ENCODE measurements around the gene KLHL29. TPM values are rescaled to one million over a fixed set of nuclear protein-coding genes. Genes with fewer than 3 reads are reported as not detected.

The KLHL29 gene
- total RNA-seq, 2 experiments from 2014 or later: 0.10 to 0.33 TPM

DNA sequence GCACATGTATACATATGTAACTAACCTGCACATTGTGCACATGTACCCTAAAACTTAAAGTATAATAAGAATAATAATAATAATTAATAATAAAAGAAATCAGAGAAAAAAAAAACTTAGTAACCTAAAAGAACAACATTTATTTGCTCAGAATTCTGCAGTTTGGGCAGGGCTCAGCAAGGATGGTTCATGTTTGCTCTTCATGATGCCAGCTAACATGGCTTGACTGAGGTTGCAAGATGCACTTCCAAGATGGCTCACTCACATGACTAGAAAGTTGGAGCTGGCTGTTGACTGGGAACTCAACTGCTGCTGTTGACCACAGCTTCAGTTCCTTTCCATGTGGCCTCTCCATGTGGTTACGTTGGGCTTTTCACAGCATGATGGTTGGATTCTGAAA lies 56.4 kb downstream of the KLHL29 start:
- ChIA-PET CTCF (no interaction called here), POLR2A (no interaction called here)
- Mint-ChIP-seq H3K4me1 (peaks cover 3% of the 10 kb centered on the region), H3K27me3 (peaks cover 31% of the 10 kb centered on the region), H3K4me3 (no peak overlapping the region), H3K9me3 (no peaks in the 10 kb centered on the region), H3K36me3 (ENCODE audit: low read depth) (no peaks in the 10 kb centered on the region), H3K27ac (no peak overlapping the region)
- no peak for DNase-seq

DNA sequence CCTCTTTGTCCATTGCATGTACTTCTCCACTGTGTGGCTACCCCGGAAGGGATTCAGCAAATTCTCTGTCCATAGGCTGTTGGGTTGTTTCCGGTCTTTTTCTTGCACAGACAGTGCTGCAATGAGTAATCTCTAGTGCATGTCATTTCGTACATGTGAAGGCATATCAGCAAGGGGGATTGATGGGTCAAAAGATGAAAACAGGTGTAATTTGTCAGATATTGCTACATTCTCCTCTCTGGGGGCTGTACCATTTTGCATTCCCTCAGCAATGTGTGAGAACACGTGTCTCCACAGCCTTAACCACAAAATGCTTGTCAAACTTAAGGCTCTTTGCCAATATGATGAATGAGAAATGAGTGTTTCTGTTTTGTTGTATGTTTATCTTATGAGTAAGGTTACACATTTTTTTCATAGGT lies 60.5 kb downstream of the KLHL29 start:
- DNase-seq: no peak
- Mint-ChIP-seq H3K36me3 (ENCODE audit: low read depth) (no peaks in the 10 kb centered on the region), H3K27me3 (peaks cover 30% of the 10 kb centered on the region), H3K27ac (no peak overlapping the region), H3K4me1 (peaks cover 4% of the 10 kb centered on the region), H3K4me3 (no peak overlapping the region), H3K9me3 (no peaks in the 10 kb centered on the region)
- CTCF ChIA-PET: no interaction called here
- POLR2A ChIA-PET: no interaction called here

DNA sequence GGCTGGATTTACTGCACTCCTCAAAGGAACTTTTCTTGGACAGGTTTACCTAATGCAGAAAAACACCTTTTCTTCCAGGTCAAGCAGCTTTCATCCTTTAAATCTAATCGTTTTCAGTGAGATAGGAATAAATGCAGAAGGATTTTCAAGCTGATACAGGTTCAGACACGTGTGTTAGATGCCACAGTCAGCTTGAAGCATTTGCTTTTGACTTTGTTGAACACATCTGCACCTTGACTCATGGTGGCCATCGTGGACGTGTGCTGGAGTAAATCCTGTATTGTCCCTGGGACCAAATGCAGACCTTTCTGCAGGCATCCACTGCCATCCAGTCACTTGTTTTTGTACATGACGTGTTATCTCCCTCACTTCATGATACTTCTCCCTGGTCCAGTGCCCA lies 61.9 kb downstream of the KLHL29 start:
- DNase-seq: no peak
- no peak overlapping the region for H3K4me3 Mint-ChIP-seq
- no peaks in the 10 kb centered on the region for H3K9me3 Mint-ChIP-seq
- ChIA-PET CTCF (no interaction called here), POLR2A (no interaction called here)
- no peak overlapping the region for H3K27ac Mint-ChIP-seq
- H3K27me3 Mint-ChIP-seq: peaks cover 30% of the 10 kb centered on the region
- H3K4me1 Mint-ChIP-seq: peaks cover 6% of the 10 kb centered on the region
- H3K36me3 Mint-ChIP-seq (ENCODE audit: low read depth): no peaks in the 10 kb centered on the region

DNA sequence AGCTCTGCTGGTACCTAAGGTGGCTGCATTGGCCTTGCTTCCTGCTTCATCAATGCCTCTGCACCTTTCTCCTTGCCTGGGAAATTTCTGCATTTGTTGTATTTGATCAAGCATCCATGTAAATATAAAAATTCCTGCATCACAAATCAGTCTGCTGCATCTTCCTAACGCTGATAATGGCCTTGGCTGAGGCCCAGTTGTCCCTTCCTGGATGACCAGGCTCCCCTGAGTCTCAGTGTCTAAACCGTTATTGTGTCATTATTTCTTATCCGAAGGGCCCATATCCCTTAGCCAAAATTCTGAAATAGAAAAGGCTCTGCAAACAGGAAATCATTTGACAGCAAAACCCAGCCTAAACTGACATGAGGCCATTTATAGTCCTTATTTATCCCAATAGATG lies 62.4 kb downstream of the KLHL29 start:
- no peak overlapping the region for H3K27ac Mint-ChIP-seq
- H3K9me3 Mint-ChIP-seq: no peaks in the 10 kb centered on the region
- DNase-seq: no peak
- H3K36me3 Mint-ChIP-seq (ENCODE audit: low read depth): no peaks in the 10 kb centered on the region
- H3K4me1 Mint-ChIP-seq: peaks cover 6% of the 10 kb centered on the region
- POLR2A ChIA-PET: no interaction called here
- no peak overlapping the region for H3K4me3 Mint-ChIP-seq
- H3K27me3 Mint-ChIP-seq: peaks cover 29% of the 10 kb centered on the region
- CTCF ChIA-PET: no interaction called here

DNA sequence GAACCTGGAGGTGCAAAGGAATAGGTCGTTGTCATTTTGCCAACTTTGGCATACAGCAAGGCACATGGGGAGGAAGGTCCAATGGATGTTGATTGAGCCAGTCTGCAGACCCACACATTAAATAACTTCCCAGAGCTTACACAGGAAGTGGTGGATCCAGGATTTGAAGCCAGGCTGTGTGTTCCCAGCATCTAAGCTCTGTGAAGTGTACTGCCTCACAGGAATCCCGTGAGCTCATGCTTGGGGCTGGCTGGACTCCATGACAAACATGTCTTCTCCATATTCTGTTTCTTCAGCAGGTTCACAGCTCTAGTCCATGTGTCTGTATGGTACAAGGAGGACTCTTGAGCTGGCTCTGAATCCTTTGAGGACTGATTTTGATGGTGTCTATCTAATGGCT lies 63.9 kb downstream of the KLHL29 start:
- POLR2A ChIA-PET: no interaction called here

DNA sequence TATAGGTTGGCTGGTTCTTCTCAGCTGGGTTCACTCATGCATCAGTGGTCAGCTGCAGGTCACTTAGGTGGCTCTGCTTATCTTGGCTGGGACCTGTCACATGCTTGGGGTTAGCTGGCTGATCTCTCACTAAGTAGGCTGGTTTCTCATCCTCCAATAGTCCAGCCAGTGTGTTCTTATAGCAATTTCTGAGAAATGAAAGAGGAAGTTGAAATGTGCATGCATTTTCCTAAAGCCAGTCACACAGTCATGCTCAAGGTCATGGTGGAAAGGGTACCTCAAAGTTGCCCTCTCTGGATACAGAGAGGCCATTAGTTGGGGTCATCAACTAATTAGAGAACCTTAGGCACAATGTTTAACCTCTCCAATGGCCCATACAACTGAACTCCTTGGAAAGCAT lies 64.4 kb downstream of the KLHL29 start:
- ChIA-PET POLR2A (no interaction called here), CTCF (interaction anchor here (1.0 kb wide), 1 partner anchor 11 kb away, joined by 4 read pairs; no protein-coding TSS in a partner anchor)
- peaks cover 32% of the 10 kb centered on the region for H3K27me3 Mint-ChIP-seq

More for the DNA sequence above, 63.9 kb downstream of the KLHL29 start:
- Mint-ChIP-seq H3K27ac (no peak overlapping the region), H3K27me3 (peaks cover 32% of the 10 kb centered on the region), H3K4me3 (no peak overlapping the region), H3K9me3 (no peaks in the 10 kb centered on the region), H3K36me3 (ENCODE audit: low read depth) (no peaks in the 10 kb centered on the region), H3K4me1 (peaks cover 19% of the 10 kb centered on the region)
- no peak for DNase-seq
- CTCF ChIA-PET: interaction anchor here (1.0 kb wide), 1 partner anchor 12 kb away, joined by 4 read pairs; no protein-coding TSS in a partner anchor

DNA sequence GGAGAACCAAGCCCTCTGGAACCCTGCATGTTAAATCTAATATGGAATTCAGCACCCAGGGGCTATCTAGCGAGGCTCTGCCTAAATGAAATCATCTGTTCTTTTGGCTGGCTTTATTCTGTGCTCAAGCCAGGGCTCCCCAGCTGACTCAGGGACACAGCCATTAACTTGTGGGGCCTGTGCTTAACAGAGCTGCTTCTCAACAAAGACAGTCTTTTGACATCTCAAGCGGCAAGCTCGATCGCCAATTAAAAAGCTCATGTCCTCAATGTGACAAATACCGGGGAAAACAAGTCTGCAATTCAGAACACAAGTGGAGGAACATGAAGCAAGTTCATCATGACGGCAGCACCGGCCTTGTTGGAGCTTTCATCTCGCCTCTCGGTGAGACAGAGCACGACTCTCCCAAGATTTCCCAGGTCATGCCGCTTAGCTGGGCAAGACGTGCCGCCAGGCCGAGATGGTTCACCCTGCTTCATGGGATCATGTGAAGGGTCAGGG lies 64.9 kb downstream of the KLHL29 start:
- H3K27ac Mint-ChIP-seq: no peak overlapping the region
- ChIA-PET POLR2A (no interaction called here), CTCF (interaction anchor here (1.0 kb wide), 1 partner anchor 11 kb away, joined by 4 read pairs; no protein-coding TSS in a partner anchor)
- DNase-seq: no peak
- peaks cover 36% of the 10 kb centered on the region for H3K27me3 Mint-ChIP-seq
- peaks cover 19% of the 10 kb centered on the region for H3K4me1 Mint-ChIP-seq
- H3K9me3 Mint-ChIP-seq: no peaks in the 10 kb centered on the region
- no peaks in the 10 kb centered on the region for H3K36me3 Mint-ChIP-seq (ENCODE audit: low read depth)
- H3K4me3 Mint-ChIP-seq: no peak overlapping the region

More for the DNA sequence above, 64.4 kb downstream of the KLHL29 start:
- no peak overlapping the region for H3K4me3 Mint-ChIP-seq
- H3K9me3 Mint-ChIP-seq: no peaks in the 10 kb centered on the region
- H3K36me3 Mint-ChIP-seq (ENCODE audit: low read depth): no peaks in the 10 kb centered on the region
- DNase-seq: no peak
- H3K4me1 Mint-ChIP-seq: peaks cover 19% of the 10 kb centered on the region
- no peak overlapping the region for H3K27ac Mint-ChIP-seq

DNA sequence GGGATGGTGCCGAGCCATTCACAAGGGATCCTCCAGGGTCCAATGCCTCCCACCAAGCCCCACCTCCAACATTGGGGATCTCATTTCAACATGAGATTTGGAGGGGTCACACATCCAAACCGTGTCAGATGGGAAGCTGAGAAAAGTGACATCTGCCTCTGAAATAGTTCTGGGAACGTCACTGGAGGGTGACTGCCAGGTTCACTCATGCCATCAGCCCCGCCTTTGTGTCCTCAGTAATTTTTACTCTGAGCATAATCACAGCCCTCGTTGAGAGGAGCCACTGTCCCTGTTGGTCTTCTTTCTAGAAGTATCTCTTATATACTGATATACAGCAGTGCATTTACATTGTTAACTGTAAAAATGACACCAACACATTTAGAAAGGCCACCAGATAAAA lies 67.4 kb downstream of the KLHL29 start:
- Mint-ChIP-seq H3K9me3 (no peaks in the 10 kb centered on the region), H3K27me3 (peaks cover 22% of the 10 kb centered on the region), H3K36me3 (ENCODE audit: low read depth) (no peaks in the 10 kb centered on the region), H3K4me1 (peaks cover 19% of the 10 kb centered on the region), H3K4me3 (no peak overlapping the region), H3K27ac (no peak overlapping the region)
- POLR2A ChIA-PET: no interaction called here
- CTCF ChIA-PET: no interaction called here
- DNase-seq: no peak

DNA sequence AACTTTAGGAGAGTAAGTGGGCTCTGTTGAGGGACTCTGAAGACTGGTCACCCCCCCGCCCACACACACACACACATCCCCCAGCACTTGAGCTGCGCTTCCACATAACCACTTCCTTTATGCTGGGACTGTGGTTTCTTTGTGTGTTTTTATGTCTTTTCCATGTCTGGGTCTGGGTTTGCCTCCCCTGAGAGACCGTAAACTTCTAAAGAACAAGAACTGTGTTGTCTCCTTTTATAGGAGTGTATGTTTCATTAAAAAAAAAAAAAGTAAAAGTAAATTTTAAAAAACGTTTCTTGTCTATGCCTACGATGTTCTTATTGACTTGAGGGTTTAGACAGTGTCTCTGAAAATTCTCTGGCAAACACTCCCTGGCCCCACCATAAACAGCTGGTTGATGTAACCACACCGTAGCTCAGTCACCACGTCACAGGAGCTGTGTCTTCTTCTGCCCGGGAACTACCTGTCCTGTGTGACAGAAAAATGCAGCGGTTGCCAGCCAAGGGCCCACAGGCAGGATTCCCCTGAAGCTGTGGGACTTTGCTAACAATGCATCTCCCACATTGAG lies 68.0 kb downstream of the KLHL29 start:
- no peak for DNase-seq
- peaks cover 21% of the 10 kb centered on the region for H3K27me3 Mint-ChIP-seq
- H3K9me3 Mint-ChIP-seq: no peaks in the 10 kb centered on the region
- ChIA-PET POLR2A (no interaction called here), CTCF (interaction anchor here (0.7 kb wide), 1 partner anchor 214 kb away, joined by 3 read pairs; no protein-coding TSS in a partner anchor)
- H3K4me3 Mint-ChIP-seq: no peak overlapping the region
- H3K27ac Mint-ChIP-seq: no peak overlapping the region
- H3K4me1 Mint-ChIP-seq: peaks cover 19% of the 10 kb centered on the region
- H3K36me3 Mint-ChIP-seq (ENCODE audit: low read depth): no peaks in the 10 kb centered on the region

DNA sequence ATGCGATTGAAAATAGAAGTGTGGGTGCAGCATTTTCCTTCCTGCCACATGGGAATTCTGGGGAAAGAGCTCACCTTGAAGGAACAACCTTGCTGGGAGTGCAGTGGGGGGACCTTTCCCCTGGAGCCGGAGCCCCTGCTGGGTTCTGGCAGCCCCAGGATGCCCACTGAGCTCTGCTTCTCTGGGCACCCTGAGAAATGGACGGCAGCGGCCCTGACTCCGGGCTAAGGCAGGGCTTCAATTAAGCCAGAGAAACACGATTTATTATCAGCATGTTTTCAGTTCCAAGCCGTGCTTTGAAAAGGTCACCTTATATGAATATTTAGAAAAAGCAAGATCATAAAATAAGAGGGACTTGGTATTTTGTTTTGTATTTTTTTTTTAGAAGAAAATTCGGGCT lies 68.5 kb downstream of the KLHL29 start:
- H3K27me3 Mint-ChIP-seq: peaks cover 21% of the 10 kb centered on the region
- no peak overlapping the region for H3K4me3 Mint-ChIP-seq
- no peaks in the 10 kb centered on the region for H3K36me3 Mint-ChIP-seq (ENCODE audit: low read depth)
- no peak overlapping the region for H3K27ac Mint-ChIP-seq
- no peaks in the 10 kb centered on the region for H3K9me3 Mint-ChIP-seq
- DNase-seq: no peak
- POLR2A ChIA-PET: no interaction called here
- CTCF ChIA-PET: interaction anchor here (0.7 kb wide), 1 partner anchor 213 kb away, joined by 3 read pairs; no protein-coding TSS in a partner anchor
- H3K4me1 Mint-ChIP-seq: peaks cover 19% of the 10 kb centered on the region

DNA sequence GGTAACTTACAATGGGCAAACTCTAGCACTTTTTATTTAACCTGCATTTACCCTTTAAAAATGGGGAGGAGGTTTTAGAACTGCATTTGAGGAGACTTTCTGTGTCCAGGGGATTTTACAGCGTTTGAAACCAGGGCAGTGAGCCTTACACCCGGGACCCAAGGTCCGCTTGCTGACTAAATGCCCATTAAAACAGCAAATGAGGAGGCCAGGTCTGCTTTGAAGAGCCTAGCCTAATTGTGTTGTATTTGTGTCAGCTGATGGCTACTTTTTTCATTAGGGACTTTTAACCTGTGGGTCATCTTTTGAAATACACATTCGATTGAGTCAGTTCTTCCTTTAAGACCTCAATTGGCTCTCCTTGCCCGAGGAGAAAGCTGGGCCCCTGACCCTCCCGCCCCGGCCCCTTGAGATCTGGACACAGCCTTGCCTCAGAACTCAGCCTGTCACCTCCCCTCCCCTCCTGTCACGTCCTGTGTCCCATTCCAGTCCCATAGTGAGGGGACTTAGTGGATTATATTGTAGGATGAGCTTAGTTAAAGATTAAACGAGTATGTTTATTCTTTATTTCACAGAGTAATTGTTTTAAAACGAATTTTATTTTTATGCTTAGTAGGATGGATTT lies 69.0 kb downstream of the KLHL29 start:
- peaks cover 19% of the 10 kb centered on the region for H3K4me1 Mint-ChIP-seq
- no peaks in the 10 kb centered on the region for H3K9me3 Mint-ChIP-seq
- DNase-seq: no peak
- CTCF ChIA-PET: no interaction called here
- H3K27ac Mint-ChIP-seq: no peak overlapping the region
- POLR2A ChIA-PET: no interaction called here
- H3K36me3 Mint-ChIP-seq (ENCODE audit: low read depth): no peaks in the 10 kb centered on the region
- H3K4me3 Mint-ChIP-seq: no peak overlapping the region
- H3K27me3 Mint-ChIP-seq: peaks cover 21% of the 10 kb centered on the region

DNA sequence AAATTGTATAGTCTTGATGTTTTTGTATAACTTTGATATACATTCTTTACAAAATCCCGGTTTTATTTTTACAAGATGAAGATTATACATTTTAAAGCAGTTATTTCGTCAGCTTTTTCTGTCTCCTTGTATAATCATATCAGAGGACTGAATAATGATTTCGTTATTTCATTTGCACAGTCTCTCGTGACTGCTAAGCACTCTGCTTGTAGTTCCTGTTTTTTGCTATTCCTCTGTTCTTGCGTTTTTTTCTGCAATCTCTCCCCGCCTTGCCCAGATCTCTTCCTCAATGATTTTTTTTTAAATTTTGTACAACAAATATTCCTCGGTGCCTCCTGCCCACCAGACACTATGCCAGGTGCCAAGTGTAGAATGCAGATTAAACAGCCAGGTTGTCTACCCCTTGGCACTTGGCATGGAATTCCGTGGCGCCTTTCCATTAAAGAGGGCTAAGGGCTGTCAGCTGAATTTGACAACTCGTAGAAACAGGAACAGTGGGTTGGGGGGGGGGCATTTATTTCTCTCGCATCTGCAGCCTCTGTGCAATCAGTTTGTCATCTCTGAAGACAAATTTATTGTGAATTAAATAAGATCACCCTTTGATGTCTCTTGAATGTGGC lies 69.6 kb downstream of the KLHL29 start:
- DNase-seq: no peak
- peaks cover 21% of the 10 kb centered on the region for H3K27me3 Mint-ChIP-seq
- H3K27ac Mint-ChIP-seq: no peak overlapping the region
- CTCF ChIA-PET: no interaction called here
- H3K36me3 Mint-ChIP-seq (ENCODE audit: low read depth): no peaks in the 10 kb centered on the region
- H3K4me1 Mint-ChIP-seq: peaks cover 15% of the 10 kb centered on the region
- no peak overlapping the region for H3K4me3 Mint-ChIP-seq
- H3K9me3 Mint-ChIP-seq: no peaks in the 10 kb centered on the region
- POLR2A ChIA-PET: no interaction called here

DNA sequence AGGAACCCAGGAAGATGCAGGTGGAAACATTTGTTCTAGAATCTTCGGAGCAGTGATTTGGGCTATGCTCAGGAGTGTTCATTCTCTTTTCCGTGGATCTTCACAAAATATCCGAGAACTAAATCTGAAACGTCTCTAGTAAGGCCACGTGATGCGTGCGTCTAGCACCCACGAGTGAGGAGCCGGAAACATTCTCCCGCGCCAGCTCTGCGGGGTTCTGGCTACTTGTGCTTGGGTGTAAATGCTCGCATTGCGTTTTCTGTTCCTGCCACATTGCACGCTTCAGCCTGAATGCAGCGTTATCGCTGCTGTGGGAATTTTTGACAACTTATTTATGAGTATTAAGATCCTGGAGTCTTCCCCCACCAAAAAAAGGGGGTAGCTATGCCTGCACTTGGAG lies 71.4 kb downstream of the KLHL29 start:
- CTCF ChIA-PET: no interaction called here
- no peaks in the 10 kb centered on the region for H3K36me3 Mint-ChIP-seq (ENCODE audit: low read depth)
- H3K4me3 Mint-ChIP-seq: no peak overlapping the region
- POLR2A ChIA-PET: no interaction called here
- H3K27me3 Mint-ChIP-seq: peaks cover 28% of the 10 kb centered on the region
- H3K4me1 Mint-ChIP-seq: peaks cover 15% of the 10 kb centered on the region
- no peaks in the 10 kb centered on the region for H3K9me3 Mint-ChIP-seq
- H3K27ac Mint-ChIP-seq: no peak overlapping the region
- DNase-seq: no peak
